Muscle of leg (tissue), 11 donors: ENCODE results near the gene CCDC24. TPM values are rescaled to one million over a fixed set of nuclear protein-coding genes. Genes with fewer than 3 reads are reported as not detected.

Experiments
- DNase-seq: peaks from one replicate; pipeline ENCODE4 v3.0.0; 2013
- H3K27ac ChIP-seq: one replicate; pipeline ENCODE4 v1.5.1; 2013; ENCODE audit warnings: mild to moderate bottlenecking, low read length, control low read depth
- H3K27me3 ChIP-seq: one replicate; pipeline ENCODE4 v1.6.1; 2013; ENCODE audit warnings: low read length; ENCODE audit not compliant: control insufficient read depth, insufficient read depth
- H3K36me3 ChIP-seq: one replicate; pipeline ENCODE4 v1.6.1; 2013; ENCODE audit warnings: low read length; ENCODE audit not compliant: control insufficient read depth, insufficient read depth
- H3K4me1 ChIP-seq: one replicate; pipeline ENCODE4 v1.6.1; 2013; ENCODE audit warnings: low read length; ENCODE audit not compliant: control insufficient read depth, insufficient read depth
- H3K4me3 ChIP-seq: one replicate; pipeline ENCODE4 v1.5.1; 2013; ENCODE audit warnings: low read length, control low read depth
- H3K9me3 ChIP-seq: replicated peaks from 2 replicates; pipeline ENCODE4 v1.6.1; 2013; ENCODE audit warnings: low read depth, low read length; ENCODE audit not compliant: control insufficient read depth
- WGBS: methylation state at CpG from one replicate; pipeline ENCODE4 v1.1.5; 2013; ENCODE audit warnings: missing lambda C conversion rate; ENCODE audit not compliant: insufficient coverage; 5-methylcytosine and 5-hydroxymethylcytosine counted together
- polyA plus RNA-seq, 8 donors: library from polyadenylated mRNA; unstranded; fragments of 120-200 nt; gene quantifications; one replicate each; pipeline versions ENCODE4 v1.2.1 to v1.2.3, GENCODE V29; 2013; ENCODE audit warnings: inconsistent platforms in 1 of 8, low replicate concordance in 1 of 8; ENCODE audit not compliant: insufficient read length in 8 of 8, insufficient read depth in 1 of 8
- total RNA-seq: library from RNA; stranded (reverse); fragments of 120-200 nt; gene quantifications from one replicate; pipeline ENCODE4 v1.2.4, GENCODE V29; 2013

CCDC24 gene
- total and polyA plus RNA-seq, 9 donors = 0.77 to 1.9 (median 1.2) TPM

- peaks cover 9% of the 10 kb centered on the region for H3K4me1 ChIP-seq
- WGBS = 89% methylated on average over 10 of the region's 10 CpGs
- no peaks in the 10 kb centered on the region for H3K36me3 ChIP-seq
- H3K4me3 ChIP-seq = no peak overlapping the region
- no peaks in the 10 kb centered on the region for H3K9me3 ChIP-seq
- H3K27me3 ChIP-seq = peaks cover 2% of the 10 kb centered on the region
- H3K27ac ChIP-seq = peak overlapping the region; percentile 26
- no peak for DNase-seq
Measured at GRCh38 chr1:44021581-44022321, 30.4 kb downstream of the CCDC24 start.

GRCh38 chr1:44024031-44024902, 32.9 kb downstream of the CCDC24 start:
- no peak overlapping the region for H3K4me3 ChIP-seq
- no peaks in the 10 kb centered on the region for H3K27me3 ChIP-seq
- 90% methylated on average over 7 of the region's 14 CpGs for WGBS
- H3K36me3 ChIP-seq = no peaks in the 10 kb centered on the region
- H3K9me3 ChIP-seq = no peaks in the 10 kb centered on the region
- H3K4me1 ChIP-seq = peaks cover 15% of the 10 kb centered on the region
- DNase-seq = no peak
- no peak overlapping the region for H3K27ac ChIP-seq

- Histone ChIP-seq H3K4me1 (peaks cover 14% of the 10 kb centered on the region), H3K4me3 (no peak overlapping the region), H3K9me3 (no peaks in the 10 kb centered on the region), H3K27me3 (no peaks in the 10 kb centered on the region), H3K36me3 (no peaks in the 10 kb centered on the region), H3K27ac (no peak overlapping the region)
- WGBS = 85% methylated on average over 12 of the region's 13 CpGs
- no peak for DNase-seq
Measured at GRCh38 chr1:44024903-44025525, 33.6 kb downstream of the CCDC24 start.

- 80% methylated on average over 3 of the region's 3 CpGs for WGBS
- no peak overlapping the region for H3K4me3 ChIP-seq
- no peaks in the 10 kb centered on the region for H3K36me3 ChIP-seq
- no peak for DNase-seq
- peaks cover 11% of the 10 kb centered on the region for H3K4me1 ChIP-seq
- no peaks in the 10 kb centered on the region for H3K27me3 ChIP-seq
- no peaks in the 10 kb centered on the region for H3K9me3 ChIP-seq
- no peak overlapping the region for H3K27ac ChIP-seq
Measured at GRCh38 chr1:44025816-44026215, 34.4 kb downstream of the CCDC24 start.

GRCh38 chr1:44027320-44027719, 35.9 kb downstream of the CCDC24 start:
- no peaks in the 10 kb centered on the region for H3K9me3 ChIP-seq
- H3K4me1 ChIP-seq = peaks cover 26% of the 10 kb centered on the region
- H3K27me3 ChIP-seq = peaks cover 10% of the 10 kb centered on the region
- no peak for DNase-seq
- no peak overlapping the region for H3K4me3 ChIP-seq
- no peak overlapping the region for H3K27ac ChIP-seq
- H3K36me3 ChIP-seq = no peaks in the 10 kb centered on the region
- WGBS = 83% methylated on average over 3 of the region's 3 CpGs

- Histone ChIP-seq H3K36me3 (no peaks in the 10 kb centered on the region), H3K27ac (peak overlapping the region; percentile 62), H3K4me1 (peaks cover 27% of the 10 kb centered on the region), H3K9me3 (no peaks in the 10 kb centered on the region), H3K27me3 (peaks cover 10% of the 10 kb centered on the region), H3K4me3 (peak overlapping the region; percentile 73)
- WGBS = 27% methylated on average over 16 of the region's 17 CpGs
- no peak for DNase-seq
Measured at GRCh38 chr1:44029260-44029910, 38.0 kb downstream of the CCDC24 start.

GRCh38 chr1:44029911-44030604, 38.7 kb downstream of the CCDC24 start:
- Histone ChIP-seq H3K36me3 (no peaks in the 10 kb centered on the region), H3K9me3 (no peaks in the 10 kb centered on the region), H3K4me1 (peaks cover 31% of the 10 kb centered on the region), H3K27ac (peak overlapping the region; percentile 62), H3K27me3 (peaks cover 10% of the 10 kb centered on the region), H3K4me3 (peak overlapping the region; percentile 73)
- peak; percentile 95 for DNase-seq
- under 1% methylated on average over 68 of the region's 75 CpGs for WGBS

GRCh38 chr1:44030605-44031251, 39.3 kb downstream of the CCDC24 start:
- Histone ChIP-seq H3K9me3 (no peaks in the 10 kb centered on the region), H3K27ac (no peak overlapping the region), H3K4me3 (peak overlapping the region; percentile 73), H3K27me3 (peaks cover 10% of the 10 kb centered on the region), H3K36me3 (no peaks in the 10 kb centered on the region), H3K4me1 (peaks cover 38% of the 10 kb centered on the region)
- peak; percentile 52 for DNase-seq
- under 1% methylated on average over 65 of the region's 66 CpGs for WGBS
